Esophagus muscularis mucosa (tissue), 3 donors: ENCODE measurements around the gene LGR5.

Experiments
- CTCF ChIP-seq, 3 experiments: fragments of 200-600 bp in 2 of 3; fragments of 450-650 bp in 1 of 3; sonication (generic) in 2 of 3; IDR thresholded peaks; one replicate each; pipeline ENCODE4 v1.5.1; 2017 to 2019; ENCODE audit warnings: antibody characterized with exemption in 3 of 3, mild to moderate bottlenecking in 2 of 3, moderate library complexity in 1 of 3
- POLR2AphosphoS5 ChIP-seq, 2 donors: sonication (generic); formaldehyde crosslinking; IDR thresholded peaks; one replicate each; pipeline ENCODE4 v1.6.1; 2017; ENCODE audit warnings: antibody characterized with exemption in 2 of 2

- TF ChIP-seq CTCF (IDR thresholded peaks at IDR 0.05) (no peak), POLR2AphosphoS5 (IDR thresholded peaks at IDR 0.05) (no peak)
These were observed 6.7 kb upstream of the LGR5 start for GRCh38 chr12:71432936-71433335.
